Uterus (tissue), 2 donors: ENCODE measurements around the gene SPATA3.

Experiments used
- POLR2A ChIP-seq, 2 donors: fragments of 450-650 bp; IDR thresholded peaks; one replicate each; pipeline ENCODE4 v1.6.1; 2016; ENCODE audit warnings: antibody characterized with exemption in 2 of 2, mild to moderate bottlenecking in 1 of 2, moderate library complexity in 1 of 2
- TF ChIP-seq, protein P1 (sequence below), 4 experiments: fragments of 200-600 bp in 2 of 4; fragments of 450-650 bp in 2 of 4; sonication (generic) in 2 of 4; IDR thresholded peaks; one replicate each; pipeline ENCODE4 v1.5.1; 2016 to 2019; ENCODE audit warnings: antibody characterized with exemption in 4 of 4, mild to moderate bottlenecking in 2 of 4, moderate library complexity in 1 of 4

DNA sequence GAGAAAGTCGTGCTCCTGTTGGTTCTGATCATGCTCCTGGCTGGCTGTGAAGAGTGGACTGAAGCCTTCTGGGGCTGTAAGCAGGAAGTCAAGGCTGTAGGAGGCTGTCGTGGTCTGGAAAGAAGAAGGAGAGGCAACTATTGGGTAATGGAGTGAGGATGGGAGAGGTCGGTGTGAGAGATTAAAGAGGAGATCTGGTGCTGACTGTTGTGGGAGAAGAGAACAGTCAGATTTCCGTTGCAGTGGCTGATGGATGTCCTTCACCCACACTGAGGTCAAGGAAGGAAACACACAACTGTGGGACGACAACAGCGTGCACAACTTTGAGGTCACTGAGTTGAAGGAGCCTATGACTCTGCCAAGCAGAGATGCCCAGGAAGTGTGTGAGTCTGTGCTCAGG, 57.9 kb downstream of the SPATA3 start:
- TF ChIP-seq, protein P1, sequence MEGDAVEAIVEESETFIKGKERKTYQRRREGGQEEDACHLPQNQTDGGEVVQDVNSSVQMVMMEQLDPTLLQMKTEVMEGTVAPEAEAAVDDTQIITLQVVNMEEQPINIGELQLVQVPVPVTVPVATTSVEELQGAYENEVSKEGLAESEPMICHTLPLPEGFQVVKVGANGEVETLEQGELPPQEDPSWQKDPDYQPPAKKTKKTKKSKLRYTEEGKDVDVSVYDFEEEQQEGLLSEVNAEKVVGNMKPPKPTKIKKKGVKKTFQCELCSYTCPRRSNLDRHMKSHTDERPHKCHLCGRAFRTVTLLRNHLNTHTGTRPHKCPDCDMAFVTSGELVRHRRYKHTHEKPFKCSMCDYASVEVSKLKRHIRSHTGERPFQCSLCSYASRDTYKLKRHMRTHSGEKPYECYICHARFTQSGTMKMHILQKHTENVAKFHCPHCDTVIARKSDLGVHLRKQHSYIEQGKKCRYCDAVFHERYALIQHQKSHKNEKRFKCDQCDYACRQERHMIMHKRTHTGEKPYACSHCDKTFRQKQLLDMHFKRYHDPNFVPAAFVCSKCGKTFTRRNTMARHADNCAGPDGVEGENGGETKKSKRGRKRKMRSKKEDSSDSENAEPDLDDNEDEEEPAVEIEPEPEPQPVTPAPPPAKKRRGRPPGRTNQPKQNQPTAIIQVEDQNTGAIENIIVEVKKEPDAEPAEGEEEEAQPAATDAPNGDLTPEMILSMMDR (IDR thresholded peaks at IDR 0.05) = no peak
- TF ChIP-seq POLR2A (IDR thresholded peaks at IDR 0.05) = no peak
